HEK293 (cell line): ENCODE data around the gene DHX8.

Experiments
- CTCF ChIA-PET: fragments of 350-600 bp; formaldehyde crosslinking; extraction: SDS; loops from one replicate; lab custom pipeline; 2021; ENCODE audit warnings: antibody characterized with exemption; lab: Yijun Ruan, JAX
- POLR2A ChIA-PET: fragments of 300-600 bp; formaldehyde crosslinking; extraction: SDS; loops from one replicate; lab custom pipeline; 2020; ENCODE audit warnings: antibody characterized with exemption, inconsistent platforms; lab: Yijun Ruan, JAX
- H3K27ac ChIP-seq: fragments of 200-500 bp; sonication (Bioruptor generic); 2 replicates; pipeline ENCODE4 v1.5.1; 2014; ENCODE audit warnings: low read depth, low read length, control low read depth, inconsistent platforms; ENCODE audit errors: extremely low read depth
- H3K36me3 ChIP-seq, 2 experiments: fragments of 200-500 bp in 1 of 2; sonication (Bioruptor generic) in 1 of 2; 1 replicate in 1 of 2; 2 replicates in 1 of 2; pipeline ENCODE4 v1.5.1; 2014 to 2017; ENCODE audit warnings: inconsistent platforms in 2 of 2, low read length in 2 of 2; ENCODE audit not compliant: control insufficient read depth in 2 of 2, insufficient read depth in 1 of 2
- H3K4me1 ChIP-seq: fragments of 200-500 bp; sonication (Bioruptor generic); 2 replicates; pipeline ENCODE4 v1.5.1; 2014; ENCODE audit warnings: mild to moderate bottlenecking, low read length, inconsistent platforms; ENCODE audit not compliant: control insufficient read depth, insufficient read depth
- H3K4me3 ChIP-seq: 2 replicates; pipeline ENCODE4 v1.5.1; 2011; ENCODE audit warnings: low read depth, mild to moderate bottlenecking, control low read depth, low read length, moderate library complexity
- H3K9me3 ChIP-seq: fragments of 200-500 bp; sonication (Bioruptor generic); 2 replicates; pipeline ENCODE4 v1.5.1; 2014; ENCODE audit warnings: low read depth, low read length, inconsistent platforms; ENCODE audit not compliant: control insufficient read depth, insufficient read depth
- TSHZ1 ChIP-seq: fragments of 450-650 bp; formaldehyde crosslinking; IDR thresholded peaks from 2 replicates; pipeline ENCODE4 v1.5.1; 2016; ENCODE audit warnings: missing biosample characterization, missing genetic modification characterization, borderline replicate concordance
- WT1 ChIP-seq: fragments of 450-650 bp; formaldehyde crosslinking; IDR thresholded peaks from 2 replicates; pipeline ENCODE4 v1.5.1; 2016; ENCODE audit warnings: missing biosample characterization, missing genetic modification characterization
- ZBTB20 ChIP-seq: fragments of 450-650 bp; formaldehyde crosslinking; IDR thresholded peaks from 2 replicates; pipeline ENCODE4 v1.5.1; 2016; ENCODE audit warnings: missing biosample characterization, missing genetic modification characterization
- ZBTB48 ChIP-seq: fragments of 450-650 bp; formaldehyde crosslinking; IDR thresholded peaks from 2 replicates; pipeline ENCODE4 v1.5.1; 2016; ENCODE audit warnings: missing biosample characterization, missing genetic modification characterization
- ZNF157 ChIP-seq: fragments of 450-650 bp; formaldehyde crosslinking; IDR thresholded peaks from 2 replicates; pipeline ENCODE4 v1.5.1; 2016; ENCODE audit warnings: missing biosample characterization, missing genetic modification characterization
- ZNF18 ChIP-seq: fragments of 450-650 bp; formaldehyde crosslinking; IDR thresholded peaks from 2 replicates; pipeline ENCODE4 v1.5.1; 2016; ENCODE audit warnings: missing biosample characterization, missing genetic modification characterization
- ZNF266 ChIP-seq: fragments of 450-650 bp; formaldehyde crosslinking; IDR thresholded peaks from 2 replicates; pipeline ENCODE4 v1.5.1; 2016; ENCODE audit warnings: missing biosample characterization, missing genetic modification characterization, low read depth
- ZNF280D ChIP-seq: fragments of 450-650 bp; formaldehyde crosslinking; IDR thresholded peaks from 2 replicates; pipeline ENCODE4 v1.5.1; 2016; ENCODE audit warnings: missing biosample characterization, missing genetic modification characterization
- ZNF596 ChIP-seq: fragments of 450-650 bp; IDR thresholded peaks from 2 replicates; pipeline ENCODE4 v1.5.0; 2018; ENCODE audit warnings: missing biosample characterization, mild to moderate bottlenecking, missing genetic modification characterization, moderate library complexity
- ZNF692 ChIP-seq: fragments of 450-650 bp; formaldehyde crosslinking; IDR thresholded peaks from 2 replicates; pipeline ENCODE4 v1.5.1; 2016; ENCODE audit warnings: missing biosample characterization, missing genetic modification characterization
- ZSCAN5A ChIP-seq: fragments of 450-650 bp; formaldehyde crosslinking; IDR thresholded peaks from 2 replicates; pipeline ENCODE4 v1.5.1; 2016; ENCODE audit warnings: missing biosample characterization, missing genetic modification characterization

DHX8 gene

GRCh38 chr17:43558805-43559160 lies 75.0 kb downstream of the DHX8 start (continued):
- TF ChIP-seq ZSCAN5A (tag by site-specific recombination) (no peak), ZNF157 (tag by site-specific recombination) (no peak), ZNF280D (no peak), WT1 (no peak), ZNF18 (tag by site-specific recombination) (no peak)
- TF ChIP-seq, all 188 proteins: peak for 0

- no peaks in the 10 kb centered on the region for H3K36me3 ChIP-seq
- no peak overlapping the region for H3K4me3 ChIP-seq
- H3K4me1 ChIP-seq = peaks cover 21% of the 10 kb centered on the region
- ChIA-PET POLR2A (no interaction called here), CTCF (interaction anchor here (0.6 to 2.5 kb wide), 4 partner anchors 17 to 202 kb away, joined by 3 to 11 read pairs (median 6); no protein-coding TSS in a partner anchor)
- H3K9me3 ChIP-seq = no peaks in the 10 kb centered on the region
- no peak overlapping the region for H3K27ac ChIP-seq
- TF ChIP-seq ZBTB48 (tag by site-specific recombination) (no peak), ZNF266 (tag by site-specific recombination) (no peak), ZNF692 (no peak), ZNF596 (no peak), TSHZ1 (no peak), ZBTB20 (tag by site-specific recombination) (no peak)
Measured at GRCh38 chr17:43559161-43559816, 75.5 kb downstream of the DHX8 start.
